ENCODE measurements around the gene TPRX2. TPM values are rescaled to one million over a fixed set of nuclear protein-coding genes. Genes with fewer than 3 reads are reported as not detected.

TPRX2 gene, protein sequence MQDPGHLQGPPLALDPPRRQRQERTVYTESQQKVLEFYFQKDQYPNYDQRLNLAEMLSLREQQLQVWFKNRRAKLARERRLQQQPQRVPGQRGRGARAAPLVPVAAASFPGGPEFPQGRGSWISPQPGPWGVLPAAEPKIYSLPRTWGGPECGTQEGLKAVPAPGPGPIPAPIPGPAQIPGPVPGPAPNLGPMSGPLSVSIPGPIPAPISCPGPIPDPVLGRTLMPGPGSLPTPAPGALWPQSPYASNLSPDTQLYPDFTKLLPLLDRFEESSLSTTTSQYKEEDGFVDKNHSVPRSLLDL
- total RNA-seq: not detected

DNA sequence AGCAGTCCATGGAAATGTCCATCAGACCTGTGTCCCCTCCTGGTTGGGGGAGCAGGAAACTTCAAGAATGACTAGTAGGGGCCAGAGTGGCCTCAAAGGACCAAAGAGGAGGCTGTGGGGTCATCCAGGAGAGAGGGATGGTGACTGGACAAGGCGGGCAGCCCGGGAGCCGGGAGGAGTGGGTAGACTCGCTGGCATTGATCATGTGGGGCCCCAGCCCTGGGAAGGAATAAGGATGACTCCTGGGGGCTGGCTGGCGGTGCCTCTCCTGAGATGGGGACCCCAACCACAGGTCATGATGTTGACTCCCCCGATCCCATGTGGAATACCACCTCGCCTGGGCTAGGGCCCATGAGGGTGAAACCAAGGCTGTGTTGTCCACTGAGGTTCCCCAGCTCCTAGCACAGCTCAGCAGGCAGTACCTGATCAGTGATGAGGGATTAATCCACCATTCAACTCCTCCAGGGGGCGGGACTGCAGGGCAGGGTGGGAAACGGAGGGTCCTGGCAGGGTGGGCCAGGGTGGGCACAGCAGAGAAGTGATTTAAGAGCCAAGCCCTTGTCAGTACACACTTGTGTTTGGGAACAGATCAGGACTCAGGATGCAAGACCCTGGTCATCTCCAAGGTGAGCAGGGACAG lies at the start of gene TPRX2:
TSS of gene TPRX2 (plus strand) at position 590 of the 640 bp plus-strand sequence. CDS start at position 602, 12 bp downstream.

DNA sequence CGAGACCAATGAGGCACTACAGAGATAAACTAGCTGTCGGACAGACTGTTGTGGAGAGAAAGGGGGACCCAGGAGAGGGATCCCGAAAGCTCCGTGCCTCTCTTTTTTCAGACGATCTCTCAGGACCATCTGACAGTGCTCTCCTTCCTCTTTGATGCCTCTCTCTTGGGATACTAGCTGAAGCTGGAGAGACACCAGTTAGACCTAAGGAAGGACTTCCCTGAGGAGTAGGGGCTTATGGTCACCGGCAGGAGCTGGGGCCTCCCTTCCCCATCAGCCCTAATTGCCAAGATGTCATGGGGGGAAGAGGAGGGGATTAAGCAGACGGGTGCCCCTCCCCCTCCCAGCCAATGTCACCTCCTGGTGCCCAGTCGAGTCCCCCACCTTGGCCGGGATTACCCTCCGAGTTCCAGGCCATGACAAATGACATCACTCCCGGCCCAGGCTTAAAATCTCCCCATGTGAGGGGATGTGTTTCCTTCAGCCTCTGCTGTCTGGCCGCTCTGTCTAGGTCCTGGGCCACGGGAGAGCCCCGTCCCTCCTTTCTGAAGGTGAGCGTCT lies 37.5 kb upstream of the TPRX2 start, which contains the start of gene CRX:
TSS of gene CRX (plus strand) at position 478 of the 561 bp plus-strand sequence. CDS start 12,507 bp downstream, outside the sequence.

DNA sequence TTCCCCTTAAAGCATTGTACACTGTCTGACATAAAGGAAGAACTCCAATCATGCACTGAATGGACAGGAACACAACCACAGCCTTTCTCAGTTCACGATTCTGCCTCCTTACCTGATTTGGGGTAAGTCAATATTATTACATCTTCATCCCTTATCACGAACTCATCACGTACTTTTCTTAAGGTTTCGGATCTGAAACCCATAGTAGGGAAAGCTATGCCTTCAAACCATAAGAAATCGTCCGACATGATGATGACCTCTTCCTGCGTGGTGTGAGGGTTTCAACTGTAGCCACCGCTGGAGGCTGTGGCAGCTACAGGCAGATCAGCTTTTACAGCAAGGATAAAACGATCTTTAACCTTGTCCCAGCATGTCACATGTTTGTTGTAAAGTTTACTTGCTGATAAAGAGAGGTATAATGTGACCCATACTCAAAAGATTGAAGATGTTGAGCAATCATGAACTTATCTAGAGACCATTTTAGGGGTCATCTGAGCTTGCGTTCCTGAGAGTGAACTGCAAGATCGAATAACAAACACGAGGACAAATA lies 27.1 kb downstream of the TPRX2 start, which contains the start of gene SULT2A1:
TSS of gene SULT2A1 (minus strand) at position 306 of the 550 bp plus-strand sequence. CDS start at position 248, 58 bp downstream.

Other genes with a start within 250 kb of the TPRX2 start
- 59.6 TPM for gene EHD2, start 145.8 kb upstream of the TPRX2 start, total RNA-seq
- gene NOP53, start 113.7 kb upstream of the TPRX2 start, total RNA-seq: 157 TPM
- gene SELENOW, start 80.5 kb upstream of the TPRX2 start, total RNA-seq: 123 TPM
- not detected for gene TPRX1, start 54.7 kb upstream of the TPRX2 start, total RNA-seq
- gene CRX, start 37.3 kb upstream of the TPRX2 start, total RNA-seq: 229 TPM
- not detected for gene SULT2A1, start 27.1 kb downstream of the TPRX2 start, total RNA-seq
- 1.6 TPM for gene BSPH1, start 132.9 kb downstream of the TPRX2 start, total RNA-seq
- 1.5 TPM for gene ELSPBP1, start 135.4 kb downstream of the TPRX2 start, total RNA-seq
- gene CABP5, start 184.8 kb downstream of the TPRX2 start, total RNA-seq: 43.1 TPM

Data from camera-type eye (tissue), 1 donor.